Activated CD4-positive, alpha-beta T cell treated with anti-CD3 and anti-CD28 coated beads, Interleukin-10, Interleukin-2, amounts not matched to agents 100 ng/mL and 50 ng/mL, durations not matched to agents 16 hours and 8 hours (primary cell): ENCODE data around the gene EIF3D.

Source experiments
- DNase-seq: peaks from one replicate; pipeline ENCODE4 v3.0.0-alpha.2; 2020

The EIF3D gene, protein sequence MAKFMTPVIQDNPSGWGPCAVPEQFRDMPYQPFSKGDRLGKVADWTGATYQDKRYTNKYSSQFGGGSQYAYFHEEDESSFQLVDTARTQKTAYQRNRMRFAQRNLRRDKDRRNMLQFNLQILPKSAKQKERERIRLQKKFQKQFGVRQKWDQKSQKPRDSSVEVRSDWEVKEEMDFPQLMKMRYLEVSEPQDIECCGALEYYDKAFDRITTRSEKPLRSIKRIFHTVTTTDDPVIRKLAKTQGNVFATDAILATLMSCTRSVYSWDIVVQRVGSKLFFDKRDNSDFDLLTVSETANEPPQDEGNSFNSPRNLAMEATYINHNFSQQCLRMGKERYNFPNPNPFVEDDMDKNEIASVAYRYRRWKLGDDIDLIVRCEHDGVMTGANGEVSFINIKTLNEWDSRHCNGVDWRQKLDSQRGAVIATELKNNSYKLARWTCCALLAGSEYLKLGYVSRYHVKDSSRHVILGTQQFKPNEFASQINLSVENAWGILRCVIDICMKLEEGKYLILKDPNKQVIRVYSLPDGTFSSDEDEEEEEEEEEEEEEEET

DNA sequence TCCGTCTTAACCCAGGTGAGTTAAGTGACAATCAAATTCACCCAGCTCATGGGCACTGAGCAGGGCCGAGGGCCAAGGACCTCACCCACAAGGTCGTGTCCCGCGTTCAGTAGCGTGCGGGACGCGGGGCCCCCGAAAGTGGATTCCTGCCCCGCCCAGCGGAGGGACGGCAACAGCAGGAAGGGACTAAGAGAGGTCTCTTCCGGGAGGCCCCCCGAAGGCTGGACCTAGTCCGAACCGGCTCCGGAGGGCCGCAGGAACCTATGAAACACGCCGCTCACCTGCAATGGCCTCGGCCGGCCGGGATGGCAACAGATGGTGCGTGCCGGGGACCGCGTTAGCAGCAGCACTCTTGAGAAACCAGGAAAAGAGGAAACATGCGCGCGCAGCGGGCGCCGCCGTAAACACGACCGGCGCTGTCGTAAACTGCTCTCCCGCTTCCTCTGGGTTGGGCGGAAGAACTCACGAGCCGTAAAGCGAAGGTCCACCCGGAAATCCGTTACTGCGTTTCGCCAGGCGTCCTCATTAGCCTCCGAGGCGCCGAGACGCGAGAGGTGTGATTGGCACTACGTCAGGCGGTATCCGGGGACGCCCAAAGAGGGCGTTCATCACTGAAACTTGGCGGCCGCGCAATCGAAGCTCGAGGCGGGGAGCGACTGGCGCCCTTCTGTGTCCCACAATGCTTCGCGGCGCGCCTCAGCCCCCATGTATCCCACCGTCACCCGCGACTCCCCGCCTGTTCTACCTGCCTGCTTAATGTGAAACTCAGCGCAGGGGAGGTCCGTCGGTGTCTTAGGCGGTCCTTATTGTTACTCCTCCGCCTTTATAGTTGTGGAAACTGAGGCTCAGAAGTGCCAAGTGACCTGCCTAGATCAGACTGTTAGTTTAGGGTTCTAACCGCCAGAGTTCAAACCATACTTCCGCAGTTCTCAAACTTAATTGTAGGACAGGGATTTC lies at the start of gene EIF3D:
EIF3D (minus strand) TSS at position 372 of the 957 bp plus-strand sequence. CDS start 3,045 bp downstream, outside the sequence.
- DNase-seq, result peak; percentile 100

DNA sequence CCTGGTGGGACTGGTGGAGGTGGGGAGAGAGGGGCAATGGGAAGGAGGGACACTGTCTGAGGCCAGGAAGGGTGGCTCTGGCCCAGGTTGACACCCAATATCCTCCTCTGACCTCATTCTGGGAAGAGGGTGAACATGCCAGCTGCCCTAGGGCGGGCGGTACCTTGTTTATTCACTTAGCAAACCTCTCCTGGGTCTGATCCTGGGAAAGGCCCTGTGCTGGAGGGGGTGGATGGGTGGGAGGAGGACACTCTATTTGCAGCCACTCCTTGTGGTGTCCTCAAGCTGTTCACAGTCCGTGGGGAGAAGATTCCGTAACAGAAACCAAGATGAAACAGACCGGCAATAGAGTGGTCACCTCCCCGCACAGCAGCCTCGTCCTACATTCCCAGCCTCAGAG lies 49.7 kb upstream of the EIF3D start:
- no peak for DNase-seq

DNA sequence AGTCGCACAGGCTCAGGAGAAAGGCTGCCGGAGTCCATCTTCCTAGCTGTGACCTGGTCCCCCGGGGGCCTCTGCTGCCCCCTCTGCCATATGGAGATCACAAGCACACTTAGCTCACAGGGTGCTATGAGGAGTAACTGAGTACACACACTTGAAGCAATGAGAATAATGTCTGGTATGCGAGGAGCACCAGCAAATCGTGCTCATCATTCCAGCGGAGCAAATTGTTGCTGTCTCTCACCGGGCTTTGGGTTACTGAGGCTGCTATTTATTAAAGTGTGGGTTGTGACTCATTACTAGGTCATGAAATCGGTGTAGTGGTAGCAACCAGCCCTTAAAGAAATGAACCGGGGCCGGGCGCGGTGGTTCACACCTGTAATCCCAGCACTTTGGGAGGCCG lies 48.1 kb upstream of the EIF3D start:
- no peak for DNase-seq

DNA sequence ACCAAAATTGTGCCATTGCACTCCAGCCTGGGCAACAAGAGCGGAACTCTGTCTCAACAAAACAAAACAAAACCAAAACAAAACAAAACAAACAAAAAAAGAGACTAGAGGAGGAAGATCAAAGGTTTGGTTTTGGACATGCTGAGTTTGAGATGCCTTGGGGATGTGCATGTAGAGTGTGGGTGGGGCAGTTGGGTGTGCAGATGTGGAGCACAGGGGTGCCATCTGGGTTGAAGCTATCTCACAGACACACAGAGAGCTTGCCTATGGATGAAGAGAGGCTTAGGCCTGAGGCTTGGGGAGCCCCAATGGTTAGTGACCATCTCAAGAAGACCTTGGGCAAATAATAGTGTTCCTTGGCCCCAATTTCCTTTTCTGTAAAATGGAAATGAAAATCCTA lies 45.8 kb upstream of the EIF3D start:
- no peak for DNase-seq

DNA sequence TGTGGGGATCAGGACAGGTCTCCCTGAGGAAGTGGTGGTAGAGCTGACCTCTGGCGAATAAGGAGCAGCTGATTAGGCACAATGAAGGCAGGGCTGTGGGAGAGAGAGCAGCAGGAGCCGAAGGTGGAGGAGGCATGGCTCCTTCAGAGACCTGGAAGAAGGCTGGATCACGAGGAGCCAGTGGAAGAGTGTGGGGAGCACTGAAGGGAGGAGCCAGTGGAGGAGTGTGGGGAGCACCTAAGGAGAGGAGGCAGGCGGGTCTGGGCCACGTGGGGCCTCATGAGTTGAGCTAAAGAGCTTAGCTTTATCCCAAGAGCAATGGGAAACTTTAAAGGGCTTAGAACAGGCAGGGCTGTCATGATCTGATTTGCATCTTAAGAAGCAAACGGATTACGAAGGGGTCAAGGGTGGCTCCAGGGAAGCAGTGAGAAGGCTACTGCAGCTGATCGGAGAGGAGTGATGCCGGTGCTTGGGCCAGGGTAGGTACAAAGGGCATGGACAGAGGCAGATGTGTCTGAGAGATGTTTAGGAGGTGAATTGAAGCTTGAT lies 44.9 kb upstream of the EIF3D start:
- no peak for DNase-seq

DNA sequence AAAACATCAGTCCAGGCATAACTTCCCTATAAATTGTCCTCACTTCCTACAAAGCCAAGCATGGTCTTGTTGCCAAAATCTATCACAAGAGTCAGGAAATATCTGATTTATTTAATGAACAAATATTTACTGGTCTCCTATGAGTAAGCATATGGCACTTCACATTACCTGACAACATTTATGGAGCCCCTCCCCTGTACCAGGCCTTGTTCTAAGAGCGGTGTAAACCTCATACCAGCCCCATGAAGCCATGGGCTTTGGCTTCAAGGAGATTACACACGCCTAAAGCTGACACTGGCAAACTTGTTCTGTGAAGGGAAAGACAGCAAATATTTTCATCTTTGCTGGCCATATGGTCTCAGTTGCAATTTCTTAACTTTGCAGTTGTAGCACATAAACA lies 43.0 kb upstream of the EIF3D start:
- DNase-seq, result no peak

DNA sequence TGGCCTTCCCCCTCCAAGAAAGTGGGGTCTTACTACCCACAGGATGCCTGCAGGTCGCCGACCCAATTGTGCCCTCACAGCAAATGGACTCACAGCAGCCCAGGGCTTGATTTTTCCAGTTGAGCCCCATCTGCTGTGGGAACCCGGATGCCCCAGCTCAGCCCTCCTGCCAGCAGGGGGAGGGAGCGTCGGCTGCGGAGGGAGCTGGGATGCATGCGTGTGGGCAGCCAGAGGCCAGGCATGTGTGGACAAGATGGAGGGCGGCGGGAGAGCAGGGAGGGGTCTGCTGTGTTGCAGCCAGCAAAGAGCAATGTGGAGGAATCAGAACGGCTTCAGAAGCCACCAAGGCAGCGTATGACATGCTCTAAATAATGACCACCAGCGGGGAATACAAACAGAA lies 41.0 kb upstream of the EIF3D start:
- no peak for DNase-seq

DNA sequence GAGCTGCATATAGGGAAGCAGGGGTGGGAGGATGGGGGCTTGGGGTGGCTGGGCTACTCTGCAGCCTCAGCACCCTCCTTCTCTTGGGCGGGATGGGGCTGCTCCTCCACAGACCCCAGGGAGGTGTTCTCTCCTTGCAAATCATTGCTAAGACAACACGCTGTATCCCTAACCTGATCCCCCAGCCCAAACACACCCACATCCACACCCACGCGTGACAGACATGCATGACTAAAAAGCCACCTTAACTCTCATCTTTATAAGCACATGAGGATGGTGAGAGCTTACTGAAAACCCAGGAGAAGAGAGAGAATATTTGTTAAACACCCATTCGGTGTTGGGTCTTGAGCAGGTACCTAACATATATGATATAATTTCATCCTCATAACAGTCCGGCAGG lies 39.9 kb upstream of the EIF3D start:
- DNase-seq, result no peak

DNA sequence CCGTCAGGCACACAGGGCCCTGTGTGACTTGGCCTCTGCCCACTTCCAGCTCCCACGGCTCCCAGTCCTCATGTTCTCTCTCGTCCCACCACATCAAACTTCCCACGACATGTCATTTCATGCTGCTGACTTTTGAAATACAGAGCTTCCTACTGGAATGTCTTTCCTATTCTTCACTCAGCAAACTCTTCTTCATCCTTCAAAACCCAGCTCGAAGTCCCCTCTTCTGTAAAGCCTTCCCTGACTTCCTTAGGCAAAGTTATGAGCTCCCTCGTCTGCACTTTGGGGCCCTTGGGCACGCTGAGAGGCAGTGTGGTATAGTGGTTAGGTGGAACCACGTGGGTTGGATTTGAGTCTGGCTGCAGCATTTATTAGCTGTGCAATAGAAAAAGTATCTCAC lies 37.8 kb upstream of the EIF3D start:
- DNase-seq, result no peak

DNA sequence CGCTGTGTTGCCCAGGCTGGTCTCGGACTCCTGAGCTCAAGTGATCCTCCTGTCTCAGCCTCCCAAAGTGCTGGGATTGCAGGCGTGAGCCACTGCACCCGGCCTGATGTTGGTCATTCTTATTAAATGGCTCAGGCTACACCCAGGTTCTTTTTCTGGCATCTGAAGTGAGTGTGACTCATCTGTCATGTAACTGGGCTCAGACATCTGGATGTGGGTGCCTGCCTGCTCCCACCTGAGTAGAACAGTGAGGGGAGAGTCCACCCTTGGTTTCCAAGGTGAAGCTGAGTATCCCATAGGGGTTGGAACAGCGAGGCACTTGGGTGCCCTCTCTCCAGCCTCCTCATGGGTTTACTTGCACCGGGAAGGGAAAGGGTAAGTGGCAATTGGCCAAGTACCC lies 36.7 kb upstream of the EIF3D start:
- no peak for DNase-seq

DNA sequence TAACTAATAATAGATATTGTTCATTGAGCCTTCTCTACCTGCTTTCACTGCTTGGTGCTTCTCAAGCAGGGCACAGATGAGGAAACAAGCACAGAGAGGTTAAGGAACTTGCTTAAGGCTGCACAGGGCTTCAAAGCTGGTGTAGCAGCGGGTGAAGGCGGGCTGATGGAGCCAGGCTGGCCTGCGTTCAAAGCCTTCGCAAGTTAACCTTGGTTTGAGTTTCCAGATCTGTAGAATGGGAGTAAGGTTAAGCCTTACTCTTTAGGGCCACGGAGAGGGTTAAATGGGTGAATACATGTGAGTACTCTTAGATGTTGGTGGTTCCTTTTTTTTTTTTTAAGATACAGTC lies 36.2 kb upstream of the EIF3D start:
- no peak for DNase-seq

DNA sequence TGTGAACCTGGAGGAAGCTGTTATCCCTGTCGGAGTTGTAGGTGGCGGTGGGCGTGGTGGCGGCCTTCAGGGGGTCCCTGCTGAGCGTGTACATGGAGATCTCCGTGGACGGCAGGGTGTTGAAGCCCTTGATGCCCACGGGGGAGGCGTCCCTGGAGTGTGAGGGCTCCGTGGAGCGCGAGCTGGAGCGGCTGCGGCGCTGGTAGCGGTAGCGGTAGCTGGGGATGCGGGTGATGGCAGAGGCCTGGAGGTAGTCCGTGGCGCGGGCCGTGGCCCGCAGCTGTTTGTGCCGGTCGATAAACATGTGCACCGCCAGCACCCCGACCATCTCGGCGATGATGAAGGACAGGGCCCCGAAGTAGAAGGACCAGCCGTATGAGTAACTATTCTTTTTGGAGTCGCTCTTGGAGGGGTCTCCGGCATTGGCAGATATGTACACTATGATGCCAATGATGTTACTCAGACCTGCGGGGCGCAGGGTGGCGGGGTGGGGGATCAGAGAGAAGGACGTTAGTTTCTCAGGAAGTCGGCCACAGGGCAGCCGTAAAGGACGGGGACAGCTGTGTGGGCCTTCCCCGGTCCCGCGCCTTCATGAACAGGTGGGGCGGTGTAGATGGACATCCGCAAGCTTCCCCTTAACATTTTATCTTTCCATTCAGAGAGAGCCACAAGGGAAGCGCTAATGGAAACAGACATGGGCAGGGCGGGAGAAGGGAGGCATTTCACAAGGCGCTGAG lies 35.6 kb upstream of the EIF3D start:
- no peak for DNase-seq

DNA sequence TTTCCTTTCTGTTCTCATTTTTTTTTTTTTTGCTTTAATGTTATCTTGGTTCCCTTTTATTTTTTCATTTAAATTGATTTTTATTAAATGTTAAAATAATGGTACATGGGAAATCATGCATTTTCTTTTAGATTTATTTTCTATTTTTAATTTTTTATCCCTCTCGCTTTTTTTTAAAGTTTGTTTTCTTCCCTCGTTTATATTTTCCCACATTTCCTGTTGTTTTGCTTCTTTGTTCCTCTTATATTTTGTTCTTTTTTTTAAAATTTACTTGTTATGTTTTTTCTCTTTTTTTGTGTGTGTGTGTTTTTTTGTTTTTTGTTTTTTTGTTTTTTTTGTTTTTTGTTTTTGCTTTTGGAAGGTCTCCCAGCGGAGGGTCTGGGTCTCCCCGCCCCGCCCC lies 34.9 kb upstream of the EIF3D start:
- DNase-seq, result no peak

DNA sequence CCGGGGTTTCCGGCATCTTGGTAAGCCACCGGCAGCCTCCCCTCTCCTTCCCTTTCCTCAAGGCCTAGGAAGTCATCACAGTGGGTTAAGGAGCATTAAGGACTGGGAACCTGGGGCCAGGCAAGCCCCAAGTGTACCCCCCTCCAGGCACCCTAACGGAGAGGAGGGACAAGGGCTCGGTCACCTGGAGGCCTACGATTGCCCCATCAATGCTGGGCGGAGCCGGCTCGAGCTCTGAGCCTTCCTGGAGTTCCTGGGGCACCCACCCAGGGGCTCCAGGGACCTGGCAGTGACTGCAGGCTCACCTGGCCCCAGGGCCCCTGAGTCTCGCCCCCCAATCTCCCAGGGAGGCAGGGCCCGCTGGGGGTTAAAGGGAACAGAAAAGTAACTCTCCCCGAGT lies 34.5 kb upstream of the EIF3D start:
- DNase-seq, result no peak

DNA sequence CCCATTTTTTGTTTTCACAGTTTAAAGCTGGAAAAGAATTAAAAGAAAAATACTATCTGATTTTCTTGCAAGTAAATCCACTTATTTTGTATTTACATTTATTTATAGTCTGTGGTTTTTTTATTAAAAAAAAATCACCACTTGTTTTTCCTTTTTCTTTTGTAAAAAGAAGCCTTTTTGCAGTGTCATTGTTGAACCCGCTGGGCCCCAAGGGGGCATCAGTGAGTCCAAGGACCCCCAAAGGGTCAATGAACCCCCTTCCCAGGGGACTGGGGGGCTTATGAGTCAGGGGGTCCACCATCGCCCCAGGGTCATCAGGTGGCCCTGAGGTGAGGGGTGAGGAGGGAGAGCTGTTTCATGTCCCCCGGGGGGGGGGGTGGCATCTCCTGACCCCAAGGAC lies 34.0 kb upstream of the EIF3D start:
- DNase-seq, result no peak

DNA sequence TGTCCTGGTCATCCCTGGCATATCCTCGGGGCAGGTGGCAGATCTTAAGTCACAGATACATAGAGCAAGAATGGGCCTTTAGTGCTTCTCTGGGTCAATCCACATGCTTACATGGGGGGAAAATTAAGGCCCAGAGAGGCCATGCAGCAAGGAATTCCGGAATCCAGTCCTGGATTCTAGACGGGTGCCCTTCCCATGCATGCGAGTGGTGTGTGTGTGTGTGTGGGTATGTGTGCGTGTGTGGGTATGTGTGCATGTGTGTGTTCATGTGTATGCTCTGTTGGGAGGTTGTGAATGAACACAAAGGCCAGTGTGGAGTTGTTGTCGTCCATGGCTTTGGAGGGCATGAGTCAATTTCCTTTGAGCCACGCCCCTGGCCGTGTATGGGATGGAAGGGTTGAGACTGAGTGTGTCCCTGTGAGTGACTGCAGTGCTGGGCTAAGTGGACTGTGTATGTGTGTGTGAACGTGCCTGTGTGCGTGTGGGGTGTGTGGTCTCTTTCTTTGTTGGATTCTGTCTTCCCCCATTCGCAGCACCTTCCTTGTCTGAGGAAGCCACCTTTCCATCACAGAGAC lies 33.4 kb upstream of the EIF3D start:
- no peak for DNase-seq

DNA sequence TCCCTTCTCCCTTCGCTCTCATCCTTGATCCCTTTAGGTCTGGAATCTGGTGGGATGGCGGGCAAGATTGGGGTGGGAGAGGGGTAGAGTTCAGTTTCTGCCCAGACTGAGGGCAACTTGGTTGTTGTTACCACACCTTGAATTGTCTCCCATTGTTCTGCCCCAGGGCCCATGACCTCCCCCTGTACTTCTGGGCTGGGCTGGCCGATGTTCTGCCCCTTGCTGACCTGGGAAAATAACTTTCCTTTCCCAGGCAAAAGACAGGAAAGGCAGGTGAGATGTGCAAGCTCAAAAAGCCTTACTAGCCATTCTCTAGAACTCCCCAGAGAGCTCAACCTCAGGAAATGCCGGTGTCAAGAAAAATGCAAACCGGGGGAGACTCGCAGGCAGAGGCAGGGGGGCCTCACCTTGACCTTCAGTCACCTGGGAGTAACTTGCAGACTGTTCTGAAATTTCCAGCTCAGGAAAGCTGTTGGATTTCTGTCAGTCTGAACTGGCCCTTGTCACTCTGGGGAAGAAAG lies 32.4 kb upstream of the EIF3D start:
- no peak for DNase-seq

DNA sequence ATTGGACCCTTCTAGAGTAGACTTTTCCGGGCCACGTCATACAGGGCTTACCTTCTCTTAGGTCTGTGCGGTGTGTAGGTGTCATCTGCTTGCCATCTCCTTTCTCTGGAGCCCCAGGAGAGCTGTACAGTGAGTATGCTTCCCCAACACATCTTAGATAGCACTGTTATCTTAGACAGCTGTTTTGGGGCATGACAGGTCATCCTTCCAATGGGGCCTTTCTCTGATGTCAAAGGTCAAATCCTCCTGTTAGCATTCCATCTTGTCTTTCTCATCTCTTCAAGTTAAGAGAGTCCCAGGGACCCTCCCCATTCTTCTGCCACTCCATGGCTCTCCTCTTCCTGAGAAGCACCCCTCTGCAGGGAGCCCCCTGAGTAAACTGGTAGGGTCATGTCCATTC lies 31.0 kb upstream of the EIF3D start:
- no peak for DNase-seq

DNA sequence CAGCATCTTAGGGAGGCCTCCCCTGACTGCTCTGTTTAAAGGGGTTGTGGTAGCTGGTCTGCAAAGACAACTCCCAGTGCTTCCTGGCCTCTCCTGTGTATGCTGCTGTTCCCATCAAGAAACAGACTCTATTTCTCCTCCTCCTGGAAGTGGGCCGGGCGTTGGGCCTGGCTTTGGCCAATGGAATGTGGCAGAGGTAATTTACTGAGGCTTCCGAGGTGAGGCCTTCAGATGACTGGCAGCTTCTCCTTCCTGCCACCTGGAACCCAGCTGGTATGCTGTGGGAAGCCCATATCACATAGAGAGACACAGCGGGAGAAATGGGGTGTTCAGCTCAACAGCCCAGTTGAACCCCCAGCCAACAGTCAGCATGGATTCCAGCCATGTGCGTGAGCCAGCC lies 25.1 kb upstream of the EIF3D start:
- no peak for DNase-seq

DNA sequence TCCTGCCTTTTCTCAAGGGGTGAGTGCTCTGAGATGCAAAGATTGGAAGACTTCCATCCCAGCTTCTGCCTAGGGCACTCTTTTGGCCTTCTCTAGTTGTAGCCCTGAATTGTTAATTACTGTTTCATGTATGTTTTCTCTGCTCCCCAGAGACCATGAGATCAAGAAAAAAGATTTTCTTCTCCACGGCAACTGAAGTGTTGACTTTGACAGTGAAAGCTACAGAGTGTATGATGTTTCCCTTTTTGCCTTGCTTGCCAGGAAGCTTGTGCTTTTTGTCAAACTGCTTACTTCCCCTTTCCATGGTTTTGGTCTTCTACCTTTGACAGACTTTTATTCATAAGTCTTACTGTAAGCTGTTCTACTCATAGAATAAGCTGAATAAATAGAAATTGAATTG lies 23.3 kb upstream of the EIF3D start:
- DNase-seq, result no peak

DNA sequence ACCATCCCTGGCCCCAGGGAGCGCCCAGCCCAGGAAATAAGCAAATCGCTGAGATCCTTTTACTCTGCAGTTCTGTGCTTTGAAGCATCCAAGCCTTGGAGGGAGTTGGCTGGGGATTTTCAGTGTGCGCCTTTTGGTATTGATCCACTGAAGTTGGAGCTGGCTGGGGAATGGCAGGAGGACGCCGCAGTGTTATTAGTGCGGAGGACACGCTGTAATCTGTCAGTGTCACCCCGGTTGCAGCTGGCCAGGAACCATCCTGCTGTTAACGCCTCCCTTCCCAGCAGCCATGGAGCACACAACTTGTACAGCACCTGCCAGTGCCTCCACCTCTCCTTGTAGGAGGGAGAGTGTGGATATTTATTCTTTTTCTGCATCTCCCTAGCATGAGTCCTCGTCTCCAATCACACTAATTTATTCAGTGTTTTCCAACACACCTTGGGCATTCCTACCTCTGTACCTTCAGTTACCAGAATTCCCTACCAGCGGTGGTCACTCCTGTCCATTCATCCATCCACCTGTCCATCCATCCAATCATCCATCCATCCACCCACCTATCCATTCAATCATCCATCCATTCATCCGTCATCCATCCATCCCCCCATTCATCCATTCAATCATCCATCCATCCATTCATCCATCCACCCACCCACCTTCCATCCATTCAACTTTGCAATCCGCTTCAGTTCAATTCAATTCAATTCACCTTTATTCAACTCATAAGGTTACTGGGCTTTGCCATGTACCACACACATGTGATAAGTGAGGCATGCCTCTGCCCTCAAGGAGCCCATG lies 21.9 kb upstream of the EIF3D start:
- DNase-seq, result no peak
